Measurements from ENCODE around the gene ACP2.
"Not testable (repeated sequence)": the region's sequence is repeated elsewhere in the genome, so short reads cannot be mapped to it uniquely, and the experiment has no call there.

The ACP2 gene

DNA sequence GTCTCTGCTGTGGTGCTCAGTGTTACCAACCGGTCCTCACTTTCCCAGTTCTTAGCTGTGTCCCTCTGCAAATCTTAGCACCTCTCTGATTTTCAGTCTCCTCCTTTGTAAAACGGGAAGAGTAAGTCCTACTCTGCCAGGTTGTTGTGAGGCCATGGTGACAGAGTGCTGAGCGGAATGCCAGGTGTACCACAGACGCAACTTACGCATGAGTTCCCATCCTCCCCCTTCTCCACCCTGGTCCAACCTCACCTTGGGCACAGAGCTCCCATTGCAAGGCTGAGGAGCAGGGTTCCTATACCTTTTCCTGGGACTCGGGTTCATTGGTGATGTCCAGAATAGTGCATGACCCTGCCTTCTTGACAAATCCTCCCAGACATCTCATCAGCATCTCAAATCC, 41.2 kb downstream of the ACP2 start:
- no peak for DNase-seq
- no peak overlapping the region for H3K4me3 ChIP-seq (ENCODE audit: low read depth, low read length)
- TF ChIP-seq, protein P1, sequence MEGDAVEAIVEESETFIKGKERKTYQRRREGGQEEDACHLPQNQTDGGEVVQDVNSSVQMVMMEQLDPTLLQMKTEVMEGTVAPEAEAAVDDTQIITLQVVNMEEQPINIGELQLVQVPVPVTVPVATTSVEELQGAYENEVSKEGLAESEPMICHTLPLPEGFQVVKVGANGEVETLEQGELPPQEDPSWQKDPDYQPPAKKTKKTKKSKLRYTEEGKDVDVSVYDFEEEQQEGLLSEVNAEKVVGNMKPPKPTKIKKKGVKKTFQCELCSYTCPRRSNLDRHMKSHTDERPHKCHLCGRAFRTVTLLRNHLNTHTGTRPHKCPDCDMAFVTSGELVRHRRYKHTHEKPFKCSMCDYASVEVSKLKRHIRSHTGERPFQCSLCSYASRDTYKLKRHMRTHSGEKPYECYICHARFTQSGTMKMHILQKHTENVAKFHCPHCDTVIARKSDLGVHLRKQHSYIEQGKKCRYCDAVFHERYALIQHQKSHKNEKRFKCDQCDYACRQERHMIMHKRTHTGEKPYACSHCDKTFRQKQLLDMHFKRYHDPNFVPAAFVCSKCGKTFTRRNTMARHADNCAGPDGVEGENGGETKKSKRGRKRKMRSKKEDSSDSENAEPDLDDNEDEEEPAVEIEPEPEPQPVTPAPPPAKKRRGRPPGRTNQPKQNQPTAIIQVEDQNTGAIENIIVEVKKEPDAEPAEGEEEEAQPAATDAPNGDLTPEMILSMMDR (IDR thresholded peaks at IDR 0.05; ENCODE audit: low read depth, low read length): no peak
- no peaks in the 10 kb centered on the region for H3K36me3 ChIP-seq
- H3K4me1 ChIP-seq: no peaks in the 10 kb centered on the region
- no peaks in the 10 kb centered on the region for H3K9me3 ChIP-seq
- no peaks in the 10 kb centered on the region for H3K27me3 ChIP-seq

DNA sequence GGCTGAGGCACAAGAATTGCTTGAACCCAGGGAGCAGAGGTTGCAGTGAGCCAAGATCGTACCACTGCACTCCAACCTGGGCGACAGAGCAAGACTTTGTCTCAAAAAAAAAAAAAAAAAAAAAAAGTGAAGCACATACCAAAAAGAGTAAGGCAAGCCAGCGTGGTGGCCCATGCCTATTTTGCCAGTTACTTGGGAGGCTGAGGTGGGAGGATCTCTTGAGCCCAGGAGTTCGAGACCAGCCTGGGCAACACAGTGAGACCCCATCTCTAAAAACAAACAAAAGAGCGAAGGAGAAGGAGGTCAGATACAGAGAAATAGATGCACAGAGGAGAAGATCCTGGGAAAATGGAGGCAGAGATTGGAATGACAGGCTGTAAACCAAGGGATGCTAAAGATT, 42.0 kb downstream of the ACP2 start:
- not testable (repeated sequence) for DNase-seq; H3K4me1 ChIP-seq; H3K36me3 ChIP-seq; H3K9me3 ChIP-seq; H3K4me3 ChIP-seq (ENCODE audit: low read depth, low read length); H3K27me3 ChIP-seq

DNA sequence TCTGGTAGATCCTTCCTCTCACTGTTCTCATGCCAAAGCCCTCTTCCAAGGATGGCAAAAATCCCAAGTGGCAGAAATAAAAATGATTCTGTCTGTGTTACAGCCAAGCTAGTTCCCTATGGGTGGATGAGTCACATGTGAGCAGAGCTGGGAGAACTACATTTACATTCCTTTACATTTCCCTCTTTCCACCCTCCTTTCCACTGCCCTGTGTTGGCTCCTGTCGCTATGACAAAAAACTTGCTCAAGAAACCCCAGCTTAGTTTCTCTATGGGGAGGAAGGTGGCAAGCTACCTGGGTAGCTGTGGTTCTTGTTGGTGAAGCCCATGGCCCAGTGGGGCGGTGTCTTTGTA, 44.0 kb downstream of the ACP2 start:
- no peak overlapping the region for H3K4me3 ChIP-seq (ENCODE audit: low read depth, low read length)
- TF ChIP-seq, protein P1 (IDR thresholded peaks at IDR 0.05; ENCODE audit: low read depth, low read length): no peak
- no peaks in the 10 kb centered on the region for H3K9me3 ChIP-seq
- no peaks in the 10 kb centered on the region for H3K36me3 ChIP-seq
- no peaks in the 10 kb centered on the region for H3K27me3 ChIP-seq
- H3K4me1 ChIP-seq: no peaks in the 10 kb centered on the region
- no peak for DNase-seq

DNA sequence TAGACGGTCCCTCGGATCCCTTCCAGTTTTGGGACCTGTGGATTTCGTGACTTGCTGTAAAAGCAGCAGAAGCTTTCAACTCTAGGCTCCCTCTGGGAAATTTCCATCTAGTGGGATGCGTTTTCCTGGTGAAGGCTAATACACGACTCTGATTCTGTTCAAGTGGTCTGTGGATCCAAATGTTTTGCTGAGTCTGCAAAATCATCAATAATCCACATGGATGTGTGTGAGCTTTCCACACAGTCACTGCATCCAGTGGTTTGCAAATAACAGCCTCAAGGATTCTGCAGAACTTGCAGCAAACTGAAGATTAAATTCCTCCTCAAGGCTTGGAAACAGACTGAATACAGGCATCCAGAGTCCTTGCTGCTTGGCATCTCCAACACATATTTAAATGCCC, 46.0 kb downstream of the ACP2 start:
- DNase-seq: no peak
- TF ChIP-seq, protein P1 (IDR thresholded peaks at IDR 0.05; ENCODE audit: low read depth, low read length): no peak
- Histone ChIP-seq H3K4me3 (ENCODE audit: low read depth, low read length) (no peak overlapping the region), H3K4me1 (no peaks in the 10 kb centered on the region), H3K9me3 (no peaks in the 10 kb centered on the region), H3K27me3 (no peaks in the 10 kb centered on the region), H3K36me3 (no peaks in the 10 kb centered on the region)

DNA sequence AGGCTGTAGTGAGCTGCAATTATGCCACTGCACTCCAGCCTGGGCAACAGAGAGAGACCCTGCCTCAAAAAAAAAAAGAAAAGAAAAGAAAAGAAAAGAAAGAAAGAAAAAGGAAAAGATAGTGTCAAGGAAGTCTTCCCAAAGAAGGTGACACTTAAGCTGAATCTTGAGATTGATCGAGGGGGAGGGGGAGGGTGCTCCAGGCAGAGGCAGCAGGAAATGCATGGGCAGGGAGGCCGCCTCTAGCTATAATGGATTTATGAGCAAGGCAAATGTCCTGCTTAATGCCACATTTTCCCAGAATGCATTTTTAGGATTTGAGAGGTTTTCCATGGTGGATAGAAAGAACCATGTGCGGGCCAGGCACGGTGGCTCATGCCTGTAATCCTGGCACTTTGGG, 47.6 kb downstream of the ACP2 start:
- H3K27me3 ChIP-seq: no peaks in the 10 kb centered on the region
- no peaks in the 10 kb centered on the region for H3K9me3 ChIP-seq
- DNase-seq: no peak
- no peaks in the 10 kb centered on the region for H3K36me3 ChIP-seq
- TF ChIP-seq, protein P1 (IDR thresholded peaks at IDR 0.05; ENCODE audit: low read depth, low read length): no peak
- H3K4me1 ChIP-seq: no peaks in the 10 kb centered on the region
- H3K4me3 ChIP-seq (ENCODE audit: low read depth, low read length): no peak overlapping the region

DNA sequence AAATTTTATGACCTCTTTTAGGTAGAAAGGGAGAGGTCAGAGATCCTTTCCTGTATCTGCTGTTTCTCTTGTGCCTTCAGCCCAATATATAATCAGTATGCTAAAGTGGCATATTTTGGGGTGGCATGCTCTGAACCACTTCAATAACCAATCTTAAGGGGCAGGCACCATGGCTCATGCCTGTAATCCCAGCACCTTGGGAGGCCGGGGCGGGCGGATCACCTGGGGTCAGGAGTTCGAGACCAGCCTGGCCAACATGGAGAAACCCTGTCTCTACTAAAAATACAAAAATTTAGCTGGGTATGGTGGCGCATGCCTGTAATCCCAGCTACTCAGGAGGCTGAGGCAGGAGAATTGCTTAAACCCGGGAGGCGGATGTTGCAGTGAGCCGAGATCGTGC, 50.5 kb downstream of the ACP2 start:
- DNase-seq; H3K9me3 ChIP-seq; H3K4me1 ChIP-seq; H3K4me3 ChIP-seq (ENCODE audit: low read depth, low read length); H3K36me3 ChIP-seq; H3K27me3 ChIP-seq: not testable (repeated sequence)

DNA sequence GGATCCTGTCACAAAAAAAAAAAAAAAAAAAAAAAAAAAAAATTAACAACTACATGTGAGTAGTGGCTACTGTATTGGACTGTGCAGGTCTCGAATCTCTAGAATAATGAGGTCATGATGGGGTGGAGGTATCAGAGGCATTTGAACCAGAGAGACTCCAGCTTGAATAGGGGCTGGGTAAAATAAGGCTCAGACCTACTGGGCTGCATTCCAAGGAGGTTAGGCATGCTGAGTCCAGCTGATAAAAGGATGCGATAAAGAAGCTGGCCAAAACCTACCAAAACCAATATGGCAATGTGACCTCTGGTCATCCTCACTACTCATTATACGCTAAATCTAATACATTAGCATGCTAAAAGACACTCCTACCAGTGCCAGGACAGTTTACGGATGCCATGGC, 56.5 kb downstream of the ACP2 start:
- Histone ChIP-seq H3K4me3 (ENCODE audit: low read depth, low read length) (no peak overlapping the region), H3K9me3 (no peaks in the 10 kb centered on the region), H3K36me3 (no peaks in the 10 kb centered on the region), H3K27me3 (no peaks in the 10 kb centered on the region), H3K4me1 (no peaks in the 10 kb centered on the region; the same call in 1 of the 2 replicates)
- no peak for DNase-seq
- TF ChIP-seq, protein P1 (IDR thresholded peaks at IDR 0.05; ENCODE audit: low read depth, low read length): no peak

DNA sequence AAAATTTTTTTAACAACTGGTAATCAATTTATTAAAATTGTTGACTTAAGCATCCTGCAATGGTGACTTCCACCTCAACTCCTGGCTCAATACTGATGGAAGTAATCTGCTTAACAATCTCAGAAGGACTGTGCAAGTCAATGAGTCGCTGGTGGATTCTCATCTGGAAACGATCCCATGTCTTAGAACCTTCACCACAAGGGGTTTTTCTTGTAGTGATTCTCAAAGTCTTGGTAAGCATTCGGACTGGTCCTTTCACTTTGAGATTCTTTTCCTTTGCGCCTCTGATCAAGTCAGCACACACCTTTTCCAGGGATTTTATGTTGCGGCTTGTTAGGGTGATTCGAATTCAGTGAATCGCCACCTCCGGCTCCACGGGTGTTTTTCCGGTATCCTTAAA, 57.5 kb downstream of the ACP2 start:
- H3K4me1 ChIP-seq; H3K4me3 ChIP-seq (ENCODE audit: low read depth, low read length); DNase-seq; H3K9me3 ChIP-seq; H3K36me3 ChIP-seq; H3K27me3 ChIP-seq: not testable (repeated sequence)
